Smooth muscle cell (in vitro differentiated cells): ENCODE data around the gene PYURF. TPM values are rescaled to one million over a fixed set of nuclear protein-coding genes. Genes with fewer than 3 reads are reported as not detected.

Experiments
- DNase-seq: peaks from one replicate; lab custom pipeline; 2025; ENCODE audit not compliant: unreplicated experiment; lab: John Stamatoyannopoulos, UW
- H2AFZ ChIP-seq: fragments of 200-600 bp; sonication (generic); 2 replicates; pipeline ENCODE4 v1.6.0; 2016; ENCODE audit warnings: antibody characterized with exemption, low read depth, mild to moderate bottlenecking
- H3F3A ChIP-seq: fragments of 200-600 bp; sonication (generic); 2 replicates; pipeline ENCODE4 v1.6.0; 2017; ENCODE audit warnings: antibody characterized with exemption, low read depth
- H3K27ac ChIP-seq: fragments of 200-600 bp; sonication (generic); 2 replicates; pipeline ENCODE4 v1.5.1; 2016; ENCODE audit warnings: low read depth, mild to moderate bottlenecking
- H3K27me3 ChIP-seq: fragments of 200-600 bp; sonication (generic); 2 replicates; pipeline ENCODE4 v1.6.1; 2016; ENCODE audit warnings: low read depth, mild to moderate bottlenecking
- H3K36me3 ChIP-seq: fragments of 200-600 bp; sonication (generic); 2 replicates; pipeline ENCODE4 v1.5.1; 2016; ENCODE audit warnings: low read depth
- H3K4me1 ChIP-seq: fragments of 200-600 bp; sonication (generic); 2 replicates; pipeline ENCODE4 v1.5.1; 2016; ENCODE audit warnings: low read depth
- H3K4me2 ChIP-seq: fragments of 200-600 bp; sonication (generic); 2 replicates; pipeline ENCODE4 v1.6.0; 2016; ENCODE audit warnings: mild to moderate bottlenecking
- H3K4me3 ChIP-seq: fragments of 200-600 bp; sonication (generic); 2 replicates; pipeline ENCODE4 v1.5.1; 2016; ENCODE audit warnings: mild to moderate bottlenecking
- H3K79me2 ChIP-seq: fragments of 200-600 bp; sonication (generic); 2 replicates; pipeline ENCODE4 v1.6.0; 2016; ENCODE audit warnings: low read depth, mild to moderate bottlenecking
- H3K9ac ChIP-seq: fragments of 200-600 bp; sonication (generic); 2 replicates; pipeline ENCODE4 v1.6.0; 2016; ENCODE audit warnings: low read depth
- H3K9me3 ChIP-seq: fragments of 200-600 bp; sonication (generic); replicated peaks from 2 replicates; pipeline ENCODE4 v1.5.1; 2016; ENCODE audit warnings: low read depth
- H4K20me1 ChIP-seq: fragments of 200-600 bp; sonication (generic); 2 replicates; pipeline ENCODE4 v1.6.0; 2016; ENCODE audit warnings: low read depth
- WGBS: methylation state at CpG from one replicate; pipeline ENCODE4 v1.1.7; 2016; ENCODE audit warnings: low lambda C conversion rate; 5-methylcytosine and 5-hydroxymethylcytosine counted together
- polyA plus RNA-seq: library from polyadenylated mRNA; unstranded; fragments of >200 nt; fragmentation: Nextera tagmentation; extraction: Ambion mirVana; gene quantifications from 2 replicates; pipeline ENCODE4 v1.2.1, GENCODE V29; 2016
- total RNA-seq: library from RNA; depleted of rRNA; stranded (reverse); fragments of >200 nt; gene quantifications from 2 replicates; pipeline ENCODE4 v1.2.3, GENCODE V29; 2014
- TF ChIP-seq, protein P1 (sequence below): fragments of 200-600 bp; sonication (generic); IDR thresholded peaks from 2 replicates; pipeline ENCODE4 v1.5.1; 2017; ENCODE audit warnings: borderline replicate concordance, mild to moderate bottlenecking, antibody characterized with exemption; ENCODE audit not compliant: insufficient read depth, poor library complexity, severe bottlenecking

The PYURF gene
- total and polyA plus RNA-seq, 2 experiments from 2014 or later, result 87.7 to 92.1 TPM

GRCh38 chr4:88514557-88515511 is 8.7 kb downstream of the PYURF start:
- H3K79me2 ChIP-seq, result no peaks in the 10 kb centered on the region
- H3F3A ChIP-seq, result no peaks in the 10 kb centered on the region
- no peaks in the 10 kb centered on the region for H3K27me3 ChIP-seq
- no peaks in the 10 kb centered on the region for H4K20me1 ChIP-seq
- no peaks in the 10 kb centered on the region for H3K4me1 ChIP-seq
- H3K27ac ChIP-seq, result no peak overlapping the region
- no peak overlapping the region for H2AFZ ChIP-seq
- 84% methylated on average over 8 of the region's 8 CpGs for WGBS
- no peaks in the 10 kb centered on the region for H3K36me3 ChIP-seq
- H3K4me2 ChIP-seq, result no peak overlapping the region
- no peak for DNase-seq
- H3K9me3 ChIP-seq, result no peaks in the 10 kb centered on the region
- H3K9ac ChIP-seq, result no peak overlapping the region
- no peak overlapping the region for H3K4me3 ChIP-seq
- TF ChIP-seq, protein P1, sequence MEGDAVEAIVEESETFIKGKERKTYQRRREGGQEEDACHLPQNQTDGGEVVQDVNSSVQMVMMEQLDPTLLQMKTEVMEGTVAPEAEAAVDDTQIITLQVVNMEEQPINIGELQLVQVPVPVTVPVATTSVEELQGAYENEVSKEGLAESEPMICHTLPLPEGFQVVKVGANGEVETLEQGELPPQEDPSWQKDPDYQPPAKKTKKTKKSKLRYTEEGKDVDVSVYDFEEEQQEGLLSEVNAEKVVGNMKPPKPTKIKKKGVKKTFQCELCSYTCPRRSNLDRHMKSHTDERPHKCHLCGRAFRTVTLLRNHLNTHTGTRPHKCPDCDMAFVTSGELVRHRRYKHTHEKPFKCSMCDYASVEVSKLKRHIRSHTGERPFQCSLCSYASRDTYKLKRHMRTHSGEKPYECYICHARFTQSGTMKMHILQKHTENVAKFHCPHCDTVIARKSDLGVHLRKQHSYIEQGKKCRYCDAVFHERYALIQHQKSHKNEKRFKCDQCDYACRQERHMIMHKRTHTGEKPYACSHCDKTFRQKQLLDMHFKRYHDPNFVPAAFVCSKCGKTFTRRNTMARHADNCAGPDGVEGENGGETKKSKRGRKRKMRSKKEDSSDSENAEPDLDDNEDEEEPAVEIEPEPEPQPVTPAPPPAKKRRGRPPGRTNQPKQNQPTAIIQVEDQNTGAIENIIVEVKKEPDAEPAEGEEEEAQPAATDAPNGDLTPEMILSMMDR, result no peak

DNA sequence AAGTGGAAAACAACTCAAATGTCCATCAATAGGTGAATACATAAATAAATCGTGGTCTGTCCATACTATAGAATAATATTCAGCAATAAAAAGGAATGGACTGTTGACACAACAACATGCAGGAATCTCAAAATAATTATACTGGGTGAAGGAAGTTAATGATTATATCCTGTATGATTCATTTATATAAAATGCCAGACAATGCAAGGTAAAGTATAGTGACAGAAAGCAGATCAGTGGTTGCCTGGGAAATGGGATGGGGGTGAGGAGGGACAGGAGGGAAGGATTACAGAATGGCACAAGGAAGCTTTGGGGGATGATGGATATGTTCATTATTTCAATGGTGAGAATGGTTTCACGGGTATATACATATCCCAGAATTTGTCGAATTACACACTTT is 12.3 kb downstream of the PYURF start:
- Histone ChIP-seq H3K27ac (no peak overlapping the region), H3K9ac (no peak overlapping the region), H3K36me3 (no peaks in the 10 kb centered on the region), H4K20me1 (no peaks in the 10 kb centered on the region), H3K4me1 (no peaks in the 10 kb centered on the region), H3F3A (no peaks in the 10 kb centered on the region), H3K9me3 (no peaks in the 10 kb centered on the region), H3K4me2 (no peak overlapping the region), H3K4me3 (no peak overlapping the region), H3K27me3 (no peaks in the 10 kb centered on the region), H2AFZ (no peak overlapping the region), H3K79me2 (no peaks in the 10 kb centered on the region)
- 88% methylated on average over 3 of the region's 3 CpGs for WGBS
- TF ChIP-seq, protein P1, result no peak
- no peak for DNase-seq

DNA sequence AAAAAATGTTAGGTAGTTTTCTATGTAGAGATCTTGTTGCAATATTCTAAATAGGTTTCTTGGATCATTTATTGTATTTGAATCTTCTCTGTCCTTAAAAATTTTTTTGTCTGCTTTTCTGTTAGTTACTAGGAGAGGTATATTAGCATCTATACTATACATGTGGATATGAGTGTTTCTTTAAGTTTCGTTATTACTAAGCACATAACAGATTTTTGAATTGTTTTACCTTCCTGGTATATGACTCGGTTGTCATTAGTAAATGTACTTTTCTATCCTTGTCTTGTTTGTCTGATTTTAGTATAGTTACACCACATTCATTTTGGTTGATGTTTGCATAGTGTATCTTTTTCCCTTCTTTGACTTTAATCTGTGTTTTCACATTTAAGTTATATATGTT is 20.2 kb downstream of the PYURF start:
- H3K4me3 ChIP-seq, result no peak overlapping the region
- no peak overlapping the region for H3K4me2 ChIP-seq
- H3K79me2 ChIP-seq, result no peaks in the 10 kb centered on the region
- no peaks in the 10 kb centered on the region for H3K36me3 ChIP-seq
- H4K20me1 ChIP-seq, result no peaks in the 10 kb centered on the region
- TF ChIP-seq, protein P1, result no peak
- 95% methylated on average over 2 of the region's 2 CpGs for WGBS
- H3K27me3 ChIP-seq, result no peaks in the 10 kb centered on the region
- no peak overlapping the region for H2AFZ ChIP-seq
- H3K4me1 ChIP-seq, result no peaks in the 10 kb centered on the region
- no peak for DNase-seq
- H3K9ac ChIP-seq, result no peak overlapping the region
- H3K27ac ChIP-seq, result no peak overlapping the region
- H3F3A ChIP-seq, result no peaks in the 10 kb centered on the region
- H3K9me3 ChIP-seq, result no peaks in the 10 kb centered on the region

- H3K27me3 ChIP-seq, result no peaks in the 10 kb centered on the region
- no peaks in the 10 kb centered on the region for H3K4me1 ChIP-seq
- H4K20me1 ChIP-seq, result no peaks in the 10 kb centered on the region
- 82% methylated on average over 2 of the region's 2 CpGs for WGBS
- TF ChIP-seq, protein P1, result no peak
- H3F3A ChIP-seq, result no peaks in the 10 kb centered on the region
- no peak overlapping the region for H2AFZ ChIP-seq
- no peak overlapping the region for H3K4me3 ChIP-seq
- H3K9ac ChIP-seq, result no peak overlapping the region
- no peaks in the 10 kb centered on the region for H3K79me2 ChIP-seq
- H3K36me3 ChIP-seq, result no peaks in the 10 kb centered on the region
- H3K9me3 ChIP-seq, result no peaks in the 10 kb centered on the region
- no peak for DNase-seq
- no peak overlapping the region for H3K4me2 ChIP-seq
- H3K27ac ChIP-seq, result no peak overlapping the region
These were observed 25.6 kb downstream of the PYURF start for GRCh38 chr4:88497859-88498409.
